Measurements from ENCODE around the gene CNNM2.

CNNM2 gene

DNA sequence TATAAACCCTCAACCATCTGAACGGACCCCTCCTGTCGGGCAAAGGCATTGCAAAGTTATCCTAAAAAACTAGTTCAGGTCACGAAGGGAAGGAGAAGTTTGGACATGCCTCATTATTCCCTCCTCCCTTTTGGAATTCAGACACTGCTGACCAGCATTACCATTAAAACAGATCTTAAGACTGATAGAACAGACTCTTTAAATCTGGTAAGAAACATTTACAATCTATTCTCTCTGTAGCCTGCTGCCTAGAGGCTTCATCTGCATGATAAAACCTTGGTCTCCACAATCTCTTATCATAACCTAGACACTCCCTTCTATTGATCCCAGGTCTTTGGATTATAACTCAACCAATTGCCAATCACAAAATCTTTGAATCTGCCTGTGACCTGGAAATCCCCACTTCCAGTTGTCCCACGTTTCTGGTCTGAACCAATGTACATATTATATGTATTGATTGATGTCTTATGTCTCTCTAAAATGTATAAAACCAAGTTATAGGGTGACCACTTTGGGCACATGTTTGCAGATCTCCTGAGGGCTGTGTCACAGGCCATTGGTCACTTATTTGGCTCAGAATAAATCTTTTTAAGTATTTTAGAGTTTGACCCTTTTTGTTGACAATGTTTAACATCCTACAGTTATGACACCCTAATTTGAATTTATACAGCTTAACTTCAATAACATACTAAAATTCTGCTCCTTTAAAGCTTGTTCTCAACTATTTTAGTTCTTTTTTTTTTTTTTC, 23.5 kb upstream of the CNNM2 start:
- H3K36me3 ChIP-seq (ENCODE audit: control insufficient read depth in 2 of 2, insufficient read depth in 2 of 2, low read length in 2 of 2), result no peaks in the 10 kb centered on the region
- no peak overlapping the region for H3K9ac ChIP-seq (ENCODE audit: low read depth in 1 of 2, low read length in 2 of 2)
- H3K27ac ChIP-seq (ENCODE audit: low read depth in 2 of 2, low read length in 2 of 2), result no peak overlapping the region

DNA sequence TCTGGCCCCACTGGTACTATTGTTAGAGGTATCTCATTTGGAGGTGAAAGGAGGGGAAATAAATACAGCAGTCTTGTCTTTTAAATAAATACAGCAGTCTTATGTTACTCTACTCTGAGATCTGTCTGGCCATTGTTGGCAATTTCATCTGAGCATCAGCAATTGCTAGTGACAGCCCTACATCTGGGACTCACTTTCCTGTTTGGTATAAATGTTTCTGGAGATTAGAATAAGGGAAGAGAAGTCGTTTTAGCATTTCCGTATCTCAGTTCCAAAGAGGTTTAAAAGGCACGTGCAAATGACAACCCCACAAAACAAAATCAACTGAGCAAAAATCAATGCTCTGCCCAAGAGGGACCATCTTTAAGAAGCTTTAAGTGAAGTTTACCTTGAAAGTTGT, 18.1 kb upstream of the CNNM2 start:
- Histone ChIP-seq H3K27me3 (ENCODE audit: control insufficient read depth in 2 of 2, insufficient read depth in 2 of 2, low read length in 2 of 2) (no peaks in the 10 kb centered on the region), H3K9ac (ENCODE audit: low read depth in 1 of 2, low read length in 2 of 2) (no peak overlapping the region), H3K4me3 (ENCODE audit: low read length in 2 of 2) (no peak overlapping the region), H3K9me3 (ENCODE audit: control insufficient read depth in 2 of 2, low read length in 2 of 2) (no peaks in the 10 kb centered on the region), H3K4me1 (ENCODE audit: control insufficient read depth in 2 of 2, insufficient read depth in 2 of 2, low read length in 2 of 2) (no peaks in the 10 kb centered on the region), H3K36me3 (ENCODE audit: control insufficient read depth in 2 of 2, insufficient read depth in 2 of 2, low read length in 2 of 2) (no peaks in the 10 kb centered on the region), H3K27ac (ENCODE audit: low read depth in 2 of 2, low read length in 2 of 2) (no peak overlapping the region)

More for the DNA sequence above, 23.5 kb upstream of the CNNM2 start:
- Histone ChIP-seq H3K27me3 (ENCODE audit: control insufficient read depth in 2 of 2, insufficient read depth in 2 of 2, low read length in 2 of 2) (no peaks in the 10 kb centered on the region), H3K4me1 (ENCODE audit: control insufficient read depth in 2 of 2, insufficient read depth in 2 of 2, low read length in 2 of 2) (no peaks in the 10 kb centered on the region), H3K9me3 (ENCODE audit: control insufficient read depth in 2 of 2, low read length in 2 of 2) (no peaks in the 10 kb centered on the region), H3K4me3 (ENCODE audit: low read length in 2 of 2) (no peak overlapping the region)

DNA sequence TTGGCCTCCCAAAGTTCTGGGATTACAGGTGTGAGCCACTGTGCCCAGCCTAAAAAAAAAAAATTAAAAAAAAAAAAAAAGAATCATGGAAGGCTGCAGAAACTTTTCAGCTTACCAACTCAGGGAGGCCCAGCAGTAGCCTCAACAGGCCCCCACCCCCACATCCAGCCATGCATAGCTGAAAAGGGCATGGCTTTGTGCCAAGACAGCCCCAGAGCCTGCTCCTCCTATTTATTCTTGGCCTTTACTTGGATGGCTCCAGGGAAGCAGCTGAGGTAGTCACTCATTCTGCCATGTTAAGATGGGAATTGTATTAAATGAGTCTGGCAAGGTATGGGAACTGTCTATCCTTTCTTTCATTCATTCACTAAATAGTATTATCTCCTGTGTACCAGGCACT, 13.7 kb upstream of the CNNM2 start:
- no peak overlapping the region for H3K27ac ChIP-seq (ENCODE audit: low read depth in 2 of 2, low read length in 2 of 2)

DNA sequence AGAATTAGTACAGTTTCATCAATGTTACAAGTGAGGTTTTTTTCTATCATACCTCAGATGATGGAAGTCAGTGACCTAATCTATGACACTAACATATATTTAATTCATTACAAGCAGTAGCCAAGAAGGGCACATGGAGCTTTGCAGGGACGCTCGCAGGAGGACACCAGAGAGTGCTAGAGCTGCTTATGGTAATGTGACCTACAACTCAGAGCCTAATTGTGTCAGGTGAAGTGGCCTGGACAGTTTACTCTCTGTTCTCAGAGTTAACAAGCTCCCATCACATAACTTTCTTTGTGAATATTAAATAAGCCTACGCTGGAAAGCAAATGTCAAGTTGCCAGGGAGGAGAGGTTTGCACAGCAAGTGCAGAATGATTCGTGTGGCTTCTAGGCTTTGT, 11.6 kb upstream of the CNNM2 start:
- Histone ChIP-seq H3K4me3 (ENCODE audit: low read length in 2 of 2) (no peak overlapping the region), H3K27me3 (ENCODE audit: control insufficient read depth in 2 of 2, insufficient read depth in 2 of 2, low read length in 2 of 2) (no peaks in the 10 kb centered on the region), H3K4me1 (ENCODE audit: control insufficient read depth in 2 of 2, insufficient read depth in 2 of 2, low read length in 2 of 2) (no peaks in the 10 kb centered on the region)

More for the DNA sequence above, 13.7 kb upstream of the CNNM2 start:
- Histone ChIP-seq H3K27me3 (ENCODE audit: control insufficient read depth in 2 of 2, insufficient read depth in 2 of 2, low read length in 2 of 2) (no peaks in the 10 kb centered on the region), H3K4me3 (ENCODE audit: low read length in 2 of 2) (no peak overlapping the region), H3K36me3 (ENCODE audit: control insufficient read depth in 2 of 2, insufficient read depth in 2 of 2, low read length in 2 of 2) (no peaks in the 10 kb centered on the region), H3K9me3 (ENCODE audit: control insufficient read depth in 2 of 2, low read length in 2 of 2) (no peaks in the 10 kb centered on the region), H3K9ac (ENCODE audit: low read depth in 1 of 2, low read length in 2 of 2) (no peak overlapping the region), H3K4me1 (ENCODE audit: control insufficient read depth in 2 of 2, insufficient read depth in 2 of 2, low read length in 2 of 2) (no peaks in the 10 kb centered on the region)

GRCh38 chr10:102914781-102915180, 3.3 kb upstream of the CNNM2 start:
- H3K4me1 ChIP-seq (ENCODE audit: control insufficient read depth in 2 of 2, insufficient read depth in 2 of 2, low read length in 2 of 2), result peaks cover 10 to 15% of the 10 kb centered on the region in 2 donors
- H3K27ac ChIP-seq (ENCODE audit: low read depth in 2 of 2, low read length in 2 of 2), result no peak overlapping the region
- H3K36me3 ChIP-seq (ENCODE audit: control insufficient read depth in 2 of 2, insufficient read depth in 2 of 2, low read length in 2 of 2), result no peaks in the 10 kb centered on the region
- no peak overlapping the region for H3K4me3 ChIP-seq (ENCODE audit: low read length in 2 of 2)
- H3K9ac ChIP-seq (ENCODE audit: low read depth in 1 of 2, low read length in 2 of 2), result no peak overlapping the region
- H3K9me3 ChIP-seq (ENCODE audit: control insufficient read depth in 2 of 2, low read length in 2 of 2), result no peaks in the 10 kb centered on the region
- peaks cover 0 to 3% of the 10 kb centered on the region in 2 donors for H3K27me3 ChIP-seq (ENCODE audit: control insufficient read depth in 2 of 2, insufficient read depth in 2 of 2, low read length in 2 of 2)

More for the DNA sequence above, 11.6 kb upstream of the CNNM2 start:
- H3K27ac ChIP-seq (ENCODE audit: low read depth in 2 of 2, low read length in 2 of 2), result no peak overlapping the region
- no peaks in the 10 kb centered on the region for H3K36me3 ChIP-seq (ENCODE audit: control insufficient read depth in 2 of 2, insufficient read depth in 2 of 2, low read length in 2 of 2)
- H3K9ac ChIP-seq (ENCODE audit: low read depth in 1 of 2, low read length in 2 of 2), result no peak overlapping the region
- no peaks in the 10 kb centered on the region for H3K9me3 ChIP-seq (ENCODE audit: control insufficient read depth in 2 of 2, low read length in 2 of 2)

- Histone ChIP-seq H3K4me1 (ENCODE audit: control insufficient read depth in 2 of 2, insufficient read depth in 2 of 2, low read length in 2 of 2) (peaks cover 19 to 28% of the 10 kb centered on the region in 2 donors), H3K36me3 (ENCODE audit: control insufficient read depth in 2 of 2, insufficient read depth in 2 of 2, low read length in 2 of 2) (no peaks in the 10 kb centered on the region), H3K9me3 (ENCODE audit: control insufficient read depth in 2 of 2, low read length in 2 of 2) (no peaks in the 10 kb centered on the region), H3K27me3 (ENCODE audit: control insufficient read depth in 2 of 2, insufficient read depth in 2 of 2, low read length in 2 of 2) (peaks cover 0 to 3% of the 10 kb centered on the region in 2 donors), H3K4me3 (ENCODE audit: low read length in 2 of 2) (no peak overlapping the region), H3K9ac (ENCODE audit: low read depth in 1 of 2, low read length in 2 of 2) (no peak overlapping the region), H3K27ac (ENCODE audit: low read depth in 2 of 2, low read length in 2 of 2) (no peak overlapping the region)
Observed at GRCh38 chr10:102916173-102916572, 1.9 kb upstream of the CNNM2 start.

DNA sequence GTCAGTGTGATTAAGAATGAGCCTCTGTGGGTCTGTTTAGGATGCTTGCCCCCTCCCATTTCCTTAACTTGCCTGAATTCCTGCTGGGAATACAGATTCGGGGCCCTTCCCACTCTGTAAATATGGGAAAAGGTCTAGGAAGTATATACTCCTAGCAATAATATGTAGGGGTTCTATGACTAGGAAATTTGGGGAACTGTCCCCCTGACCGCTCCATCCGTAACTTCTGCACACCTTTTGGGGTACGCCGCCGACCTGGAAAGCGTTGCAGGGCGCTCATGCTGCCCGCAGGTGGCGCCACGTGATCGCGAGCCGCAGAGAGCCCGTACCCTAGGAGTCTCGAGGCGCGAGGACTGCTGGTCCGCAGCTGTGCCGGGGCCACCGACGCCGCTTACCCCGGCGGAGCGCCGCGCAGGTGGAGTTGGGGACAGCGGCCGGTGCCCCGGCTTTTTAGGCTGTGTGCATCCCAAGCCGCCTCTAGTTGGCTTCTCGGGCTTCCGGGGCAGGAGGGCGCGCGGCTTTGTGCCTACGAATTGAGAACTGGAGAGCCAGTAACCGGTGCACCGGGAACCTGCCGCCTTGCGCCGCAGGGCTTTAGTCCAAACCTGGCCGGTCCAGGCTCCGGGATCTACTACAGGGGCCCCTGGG, 656 bp upstream of the CNNM2 start:
- Histone ChIP-seq H3K27me3 (ENCODE audit: control insufficient read depth in 2 of 2, insufficient read depth in 2 of 2, low read length in 2 of 2) (peaks cover 0 to 3% of the 10 kb centered on the region in 2 donors), H3K9ac (ENCODE audit: low read depth in 1 of 2, low read length in 2 of 2) (peak overlapping the region; percentile 47 to 62), H3K9me3 (ENCODE audit: control insufficient read depth in 2 of 2, low read length in 2 of 2) (no peaks in the 10 kb centered on the region)

GRCh38 chr10:102918817-102919245, 737 bp downstream of the CNNM2 start:
- peak overlapping the region; percentile 81 to 86 for H3K9ac ChIP-seq (ENCODE audit: low read depth in 1 of 2, low read length in 2 of 2)
- H3K27me3 ChIP-seq (ENCODE audit: control insufficient read depth in 2 of 2, insufficient read depth in 2 of 2, low read length in 2 of 2), result peaks cover 0 to 3% of the 10 kb centered on the region in 2 donors
- peak overlapping the region; percentile 88 to 89 for H3K27ac ChIP-seq (ENCODE audit: low read depth in 2 of 2, low read length in 2 of 2)
- H3K36me3 ChIP-seq (ENCODE audit: control insufficient read depth in 2 of 2, insufficient read depth in 2 of 2, low read length in 2 of 2), result no peaks in the 10 kb centered on the region
- H3K9me3 ChIP-seq (ENCODE audit: control insufficient read depth in 2 of 2, low read length in 2 of 2), result no peaks in the 10 kb centered on the region
- peaks cover 23 to 37% of the 10 kb centered on the region in 2 donors for H3K4me1 ChIP-seq (ENCODE audit: control insufficient read depth in 2 of 2, insufficient read depth in 2 of 2, low read length in 2 of 2)
- peak overlapping the region; percentile 91 to 97 for H3K4me3 ChIP-seq (ENCODE audit: low read length in 2 of 2)

More for the DNA sequence above, 656 bp upstream of the CNNM2 start:
- Histone ChIP-seq H3K4me1 (ENCODE audit: control insufficient read depth in 2 of 2, insufficient read depth in 2 of 2, low read length in 2 of 2) (peaks cover 20 to 28% of the 10 kb centered on the region in 2 donors), H3K4me3 (ENCODE audit: low read length in 2 of 2) (peak overlapping the region; percentile 91 to 97), H3K36me3 (ENCODE audit: control insufficient read depth in 2 of 2, insufficient read depth in 2 of 2, low read length in 2 of 2) (no peaks in the 10 kb centered on the region), H3K27ac (ENCODE audit: low read depth in 2 of 2, low read length in 2 of 2) (peak overlapping the region; percentile 85 to 89)

GRCh38 chr10:102919246-102919959, 1.3 kb downstream of the CNNM2 start:
- H3K9ac ChIP-seq (ENCODE audit: low read depth in 1 of 2, low read length in 2 of 2), result peak overlapping the region; percentile 81 to 86
- peaks cover 23 to 37% of the 10 kb centered on the region in 2 donors for H3K4me1 ChIP-seq (ENCODE audit: control insufficient read depth in 2 of 2, insufficient read depth in 2 of 2, low read length in 2 of 2)
- H3K27me3 ChIP-seq (ENCODE audit: control insufficient read depth in 2 of 2, insufficient read depth in 2 of 2, low read length in 2 of 2), result peaks cover 0 to 3% of the 10 kb centered on the region in 2 donors
- peak overlapping the region; percentile 91 to 97 for H3K4me3 ChIP-seq (ENCODE audit: low read length in 2 of 2)
- no peaks in the 10 kb centered on the region for H3K36me3 ChIP-seq (ENCODE audit: control insufficient read depth in 2 of 2, insufficient read depth in 2 of 2, low read length in 2 of 2)
- H3K9me3 ChIP-seq (ENCODE audit: control insufficient read depth in 2 of 2, low read length in 2 of 2), result no peaks in the 10 kb centered on the region
- H3K27ac ChIP-seq (ENCODE audit: low read depth in 2 of 2, low read length in 2 of 2), result no peak overlapping the region

Data from mucosa of rectum (tissue), 2 donors.